Transverse colon (tissue), 4 donors: Measurements from ENCODE around the gene TBX1. TPM values are rescaled to one million over a fixed set of nuclear protein-coding genes. Genes with fewer than 3 reads are reported as not detected.

Source experiments
- DNase-seq: peaks from one replicate; pipeline ENCODE4 v3.0.0-alpha.2; 2019
- H3K27ac ChIP-seq, 4 donors: fragments of 200-600 bp; sonication (generic); 2 replicates each; pipeline ENCODE4 v1.5.1; 2016 to 2018; ENCODE audit warnings: inconsistent platforms in 4 of 4
- H3K27me3 ChIP-seq: fragments of 200-600 bp; sonication (generic); 2 replicates; pipeline ENCODE4 v1.5.1; 2017; ENCODE audit warnings: inconsistent platforms
- H3K36me3 ChIP-seq, 4 donors: fragments of 200-600 bp; sonication (generic); 2 replicates each; pipeline ENCODE4 v1.5.1; 2017 to 2019; ENCODE audit warnings: inconsistent platforms in 4 of 4
- H3K4me1 ChIP-seq, 4 donors: fragments of 200-600 bp; sonication (generic); 2 replicates each; pipeline ENCODE4 v1.5.1; 2017 to 2020; ENCODE audit warnings: inconsistent platforms in 4 of 4
- H3K4me3 ChIP-seq, 4 donors: fragments of 200-600 bp; sonication (generic); 1 replicate in 1 of 4; 2 replicates in 3 of 4; pipeline versions ENCODE4 v1.5.1 to v1.6.1; 2017 to 2019; ENCODE audit warnings: inconsistent platforms in 4 of 4
- H3K9me3 ChIP-seq, 2 donors: fragments of 200-600 bp; sonication (generic); 2 replicates each; pipeline ENCODE4 v1.5.1; 2017 to 2019; ENCODE audit warnings: inconsistent platforms in 2 of 2
- CTCF ChIP-seq, 5 experiments: fragments of 200-600 bp in 3 of 5; fragments of 450-650 bp in 2 of 5; sonication (generic) in 3 of 5; IDR thresholded peaks; 1 replicate in 2 of 5; 2 replicates in 3 of 5; pipeline ENCODE4 v1.5.1; 2016 to 2017; ENCODE audit warnings: antibody characterized with exemption in 5 of 5, inconsistent platforms in 3 of 5, mild to moderate bottlenecking in 2 of 5, moderate library complexity in 1 of 5
- EP300 ChIP-seq: sonication (generic); formaldehyde crosslinking; IDR thresholded peaks from one replicate; pipeline ENCODE4 v1.6.1; 2017; ENCODE audit warnings: antibody characterized with exemption, low read depth
- POLR2A ChIP-seq: fragments of 450-650 bp; IDR thresholded peaks from one replicate; pipeline ENCODE4 v1.6.1; 2016; ENCODE audit warnings: antibody characterized with exemption, mild to moderate bottlenecking, moderate library complexity
- POLR2AphosphoS5 ChIP-seq, 3 donors: sonication (generic); formaldehyde crosslinking; IDR thresholded peaks; one replicate each; pipeline ENCODE4 v1.6.1; 2016; ENCODE audit warnings: antibody characterized with exemption in 3 of 3
- WGBS, 2 donors: methylation state at CpG; one replicate each; pipeline ENCODE4 v1.1.5; 2018; ENCODE audit warnings: low coverage in 1 of 2; 5-methylcytosine and 5-hydroxymethylcytosine counted together
- in situ Hi-C, 4 donors: fragments of 200-750 bp; cut with MboI; loops; one replicate each; pipeline versions ENCODE4 v1.15.0 to v1.15.1; 2017; ENCODE audit warnings: low sequenced_read_pairs in 3 of 4, low pct_ligation_motif_present in 1 of 4, low pct_unique_long_range_greater_than_20kb in 1 of 4
- intact Hi-C: fragments of 100-400 bp; cut with DNase I; formaldehyde crosslinking; loops from one replicate; pipeline ENCODE4 v1.15.1; 2023; ENCODE audit warnings: low total_unique reads
- total RNA-seq, 4 donors: library from RNA; depleted of rRNA; stranded (reverse); fragments of >200 nt; gene quantifications; one replicate each; pipeline ENCODE4 v1.1.0, GENCODE V29; 2016

The TBX1 gene
- total RNA-seq, 4 donors from 2014 or later, result 1.1 to 1.3 TPM; not detected in 2

- no peak overlapping the region for H3K4me3 ChIP-seq
- H3K9me3 ChIP-seq, result no peaks in the 10 kb centered on the region
- no peak overlapping the region for H3K27ac ChIP-seq
- in situ Hi-C loops (no loop called here), intact Hi-C loops (no loop called here)
- no peaks in the 10 kb centered on the region for H3K36me3 ChIP-seq
- TF ChIP-seq POLR2A (no peak), EP300 (no peak), CTCF (IDR thresholded peaks at IDR 0.05) (no peak), POLR2AphosphoS5 (IDR thresholded peaks at IDR 0.05) (no peak)
- no peak for DNase-seq
- WGBS, 2 donors, result 95% methylated on average over 29 of the region's 33 CpGs; no CpG with 5 or more reads in 1 of the 2 donors
- no peaks in the 10 kb centered on the region for H3K4me1 ChIP-seq
- H3K27me3 ChIP-seq, result peaks cover 29% of the 10 kb centered on the region
These were observed 24.0 kb downstream of the TBX1 start for GRCh38 chr22:19784384-19785175.

GRCh38 chr22:19785461-19786263, 25.1 kb downstream of the TBX1 start:
- TF ChIP-seq EP300, result no peak
- TF ChIP-seq POLR2AphosphoS5 (IDR thresholded peaks at IDR 0.05), result no peak
- TF ChIP-seq POLR2A, result no peak
- TF ChIP-seq CTCF (IDR thresholded peaks at IDR 0.05), result no peak
- WGBS, 2 donors, result 80 to 86% methylated on average over 2 to 22 of the region's 22 CpGs
- Histone ChIP-seq H3K4me1 (no peaks in the 10 kb centered on the region), H3K9me3 (no peaks in the 10 kb centered on the region), H3K4me3 (no peak overlapping the region), H3K27me3 (peaks cover 29% of the 10 kb centered on the region), H3K27ac (no peak overlapping the region), H3K36me3 (no peaks in the 10 kb centered on the region)
- in situ Hi-C loops, result no loop called here
- intact Hi-C loops, result no loop called here
- no peak for DNase-seq

GRCh38 chr22:19786264-19786585, 25.6 kb downstream of the TBX1 start:
- WGBS, 2 donors, result 76% methylated on average over 6 of the region's 6 CpGs; no CpG with 5 or more reads in 1 of the 2 donors
- no peaks in the 10 kb centered on the region for H3K4me1 ChIP-seq
- intact Hi-C loops, result no loop called here
- no peak overlapping the region for H3K4me3 ChIP-seq
- H3K27me3 ChIP-seq, result peaks cover 25% of the 10 kb centered on the region
- in situ Hi-C loops, result no loop called here
- no peak overlapping the region for H3K27ac ChIP-seq
- TF ChIP-seq EP300 (no peak), CTCF (IDR thresholded peaks at IDR 0.05) (no peak), POLR2AphosphoS5 (IDR thresholded peaks at IDR 0.05) (no peak), POLR2A (no peak)
- H3K36me3 ChIP-seq, result no peaks in the 10 kb centered on the region
- H3K9me3 ChIP-seq, result no peaks in the 10 kb centered on the region
- no peak for DNase-seq

GRCh38 chr22:19786959-19787848, 26.6 kb downstream of the TBX1 start:
- no peaks in the 10 kb centered on the region for H3K4me1 ChIP-seq
- no peak overlapping the region for H3K27ac ChIP-seq
- no peak overlapping the region for H3K4me3 ChIP-seq
- 93% methylated on average over 27 of the region's 28 CpGs; no CpG with 5 or more reads in 1 of the 2 donors for WGBS, 2 donors
- H3K27me3 ChIP-seq, result peaks cover 15% of the 10 kb centered on the region
- TF ChIP-seq POLR2A (no peak), CTCF (IDR thresholded peaks at IDR 0.05) (no peak), EP300 (no peak), POLR2AphosphoS5 (IDR thresholded peaks at IDR 0.05) (no peak)
- intact Hi-C loops, result no loop called here
- no peaks in the 10 kb centered on the region for H3K9me3 ChIP-seq
- no peak for DNase-seq
- in situ Hi-C loops, result no loop called here
- no peaks in the 10 kb centered on the region for H3K36me3 ChIP-seq
